CD4-positive, alpha-beta T cell treated with Interleukin-17A for 4 hours (primary cell): ENCODE measurements around the gene PLP1.
"Not testable (repeated sequence)": the region's sequence is repeated elsewhere in the genome, so short reads cannot be mapped to it uniquely, and the experiment has no call there.

ENCODE experiments used
- DNase-seq: peaks from one replicate; pipeline ENCODE4 v3.0.0-alpha.2; 2020; ENCODE audit warnings: mixed read lengths

Gene PLP1

DNA sequence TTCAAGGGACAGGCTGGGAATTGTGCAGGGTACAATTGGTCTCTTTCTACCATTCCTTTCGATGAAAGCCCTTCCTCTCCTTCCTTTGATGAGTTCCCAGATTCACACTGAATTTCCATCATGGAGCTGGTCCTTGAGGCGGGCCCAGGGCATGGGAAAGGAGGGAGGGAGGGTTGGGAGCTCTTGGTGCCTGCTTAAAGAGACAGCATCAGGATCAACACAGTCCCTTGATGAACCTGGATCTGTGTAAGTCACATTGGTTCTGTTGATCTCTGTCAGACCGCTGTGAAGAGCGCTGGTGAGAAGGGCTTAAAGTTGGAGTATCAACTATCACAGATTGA, 4.4 kb downstream of the PLP1 start:
- no peak for DNase-seq

DNA sequence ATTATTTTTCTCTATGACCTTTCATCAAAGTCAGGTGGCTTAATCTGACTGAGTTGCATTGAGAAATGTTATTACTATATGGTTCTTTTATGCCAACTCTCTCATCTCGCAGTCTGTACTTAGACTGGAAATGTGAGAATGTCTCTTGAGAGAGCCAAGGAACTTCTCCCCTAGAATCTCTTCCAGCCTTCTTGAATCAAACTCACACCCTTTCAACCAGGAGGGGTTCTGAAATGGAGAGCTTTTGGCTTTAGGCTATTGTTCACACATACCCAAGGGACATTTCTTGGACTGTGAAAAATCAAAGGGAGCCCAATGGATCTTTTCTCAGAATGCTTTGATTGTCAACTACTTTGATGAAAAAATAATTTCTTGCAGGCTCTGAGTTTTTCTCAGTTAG, 5.1 kb downstream of the PLP1 start:
- no peak for DNase-seq

DNA sequence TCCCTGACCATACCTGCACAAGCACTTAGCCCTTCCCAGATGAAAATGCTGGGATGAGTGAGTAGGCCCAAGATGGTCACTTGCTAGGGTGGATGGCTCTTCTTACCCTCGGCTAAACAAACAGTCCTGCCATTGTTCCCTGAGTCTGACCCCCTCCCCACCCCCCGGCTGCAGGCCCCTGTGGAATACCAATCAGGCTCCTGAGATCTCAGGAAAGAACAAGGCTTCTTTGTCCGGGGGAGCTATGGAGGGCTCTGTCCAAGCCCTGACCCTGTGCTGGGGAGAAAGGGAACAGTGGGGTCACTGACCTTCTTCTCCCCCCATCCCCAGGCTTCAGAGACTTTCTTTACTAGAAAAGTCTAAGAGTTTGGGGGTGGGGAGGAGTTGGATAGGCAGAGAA, 6.0 kb downstream of the PLP1 start:
- DNase-seq = no peak

DNA sequence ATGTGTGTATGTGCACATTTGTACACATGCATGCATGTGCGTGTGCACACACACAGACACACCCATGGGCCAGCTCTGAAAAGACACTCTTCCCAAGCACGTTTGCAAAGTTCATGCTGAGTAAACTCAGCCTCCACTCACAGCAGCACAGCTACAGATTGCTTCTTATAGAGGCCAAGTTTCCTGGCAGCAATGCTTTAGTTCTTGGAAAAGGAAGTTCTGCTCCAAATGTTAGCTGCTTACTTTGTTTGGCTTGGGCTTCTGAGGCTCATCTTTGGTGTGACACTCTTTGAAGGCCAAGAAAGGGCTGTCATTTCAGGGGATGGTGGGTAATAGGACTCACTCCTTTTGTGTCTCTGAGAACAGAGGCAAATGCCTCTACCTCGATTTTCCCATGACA, 6.6 kb downstream of the PLP1 start:
- DNase-seq = no peak

DNA sequence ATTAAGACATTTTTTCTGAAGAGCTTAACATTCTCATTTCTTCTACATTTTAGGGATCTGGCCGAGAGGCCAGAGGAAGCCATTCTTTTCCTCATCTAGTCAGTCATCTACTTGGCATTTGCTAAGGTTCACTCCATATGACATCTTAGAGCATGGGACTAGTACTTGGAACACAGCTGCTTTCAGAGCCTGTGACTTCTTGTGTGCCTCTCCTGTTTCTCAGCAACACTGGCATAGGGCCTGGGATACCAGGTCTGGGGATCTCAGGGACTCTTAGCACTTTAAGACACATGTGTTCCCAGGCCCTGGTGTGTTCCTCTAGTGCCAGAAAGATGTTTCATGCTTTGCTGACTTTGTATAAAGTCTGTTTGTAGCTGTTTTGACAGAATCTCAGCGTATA, 7.3 kb downstream of the PLP1 start:
- DNase-seq = no peak

DNA sequence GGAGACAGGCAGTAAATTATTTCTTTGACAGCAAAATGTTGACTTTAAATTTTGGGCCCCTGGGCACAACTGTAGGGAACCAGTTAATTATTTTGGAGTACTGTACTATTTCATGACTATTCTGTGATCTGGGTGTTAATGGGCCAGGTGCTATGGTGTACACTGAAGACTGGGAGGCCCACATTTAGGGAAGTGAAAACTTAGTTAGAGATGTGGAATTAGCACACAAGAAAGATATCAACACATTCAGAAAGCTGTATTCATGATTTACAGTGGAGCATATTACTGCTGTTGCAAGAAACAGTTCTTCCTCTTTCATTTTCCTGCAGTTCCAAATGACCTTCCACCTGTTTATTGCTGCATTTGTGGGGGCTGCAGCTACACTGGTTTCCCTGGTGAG, 12.4 kb downstream of the PLP1 start:
- DNase-seq = no peak

DNA sequence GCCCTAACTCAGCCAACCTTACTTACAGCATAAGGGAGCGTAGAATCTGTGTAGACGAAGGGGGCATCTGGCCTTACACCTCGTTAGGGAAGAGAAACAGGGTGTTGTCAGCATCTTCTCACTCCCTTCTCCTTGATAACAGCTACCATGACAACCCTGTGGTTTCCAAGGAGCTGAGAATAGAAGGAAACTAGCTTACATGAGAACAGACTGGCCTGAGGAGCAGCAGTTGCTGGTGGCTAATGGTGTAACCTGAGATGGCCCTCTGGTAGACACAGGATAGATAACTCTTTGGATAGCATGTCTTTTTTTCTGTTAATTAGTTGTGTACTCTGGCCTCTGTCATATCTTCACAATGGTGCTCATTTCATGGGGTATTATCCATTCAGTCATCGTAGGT, 14.6 kb downstream of the PLP1 start:
- no peak for DNase-seq

DNA sequence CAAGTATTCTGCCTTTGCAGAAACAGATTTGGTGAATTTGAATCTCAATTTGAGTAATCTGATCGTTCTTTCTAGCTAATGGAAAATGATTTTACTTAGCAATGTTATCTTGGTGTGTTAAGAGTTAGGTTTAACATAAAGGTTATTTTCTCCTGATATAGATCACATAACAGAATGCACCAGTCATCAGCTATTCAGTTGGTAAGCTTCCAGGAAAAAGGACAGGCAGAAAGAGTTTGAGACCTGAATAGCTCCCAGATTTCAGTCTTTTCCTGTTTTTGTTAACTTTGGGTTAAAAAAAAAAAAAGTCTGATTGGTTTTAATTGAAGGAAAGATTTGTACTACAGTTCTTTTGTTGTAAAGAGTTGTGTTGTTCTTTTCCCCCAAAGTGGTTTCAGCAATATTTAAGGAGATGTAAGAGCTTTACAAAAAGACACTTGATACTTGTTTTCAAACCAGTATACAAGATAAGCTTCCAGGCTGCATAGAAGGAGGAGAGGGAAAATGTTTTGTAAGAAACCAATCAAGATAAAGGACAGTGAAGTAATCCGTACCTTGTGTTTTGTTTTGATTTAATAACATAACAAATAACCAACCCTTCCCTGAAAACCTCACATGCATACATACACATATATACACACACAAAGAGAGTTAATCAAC, 15.3 kb downstream of the PLP1 start:
- no peak for DNase-seq

DNA sequence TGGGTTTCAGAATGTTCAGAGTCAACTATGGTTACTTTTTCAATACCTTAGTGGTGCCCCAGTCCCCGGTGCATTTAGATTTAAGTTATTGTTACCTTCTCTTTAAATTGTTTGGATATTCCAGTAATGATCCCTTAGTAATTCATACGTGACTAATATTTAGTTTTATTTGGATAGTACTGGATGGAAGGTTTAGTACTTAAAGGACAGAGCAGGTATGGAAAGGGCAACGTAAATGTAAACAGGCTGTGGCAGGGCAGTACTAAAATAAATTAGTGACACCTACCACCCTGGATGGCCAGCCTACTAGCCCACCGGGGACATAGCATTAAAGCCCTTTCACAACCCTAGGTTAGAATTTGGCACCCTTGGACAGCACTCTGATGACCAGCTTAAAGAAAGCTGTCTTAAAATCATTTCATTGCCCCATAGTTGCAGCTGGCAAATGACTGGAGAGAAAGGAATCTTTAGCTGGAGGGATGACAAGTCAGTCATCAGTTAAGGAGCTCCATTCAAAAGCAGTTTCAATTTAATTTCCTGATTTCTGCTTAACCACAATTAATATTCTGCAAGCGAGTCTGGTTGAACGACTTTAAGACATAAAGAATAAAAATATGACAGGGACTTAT, 16.4 kb downstream of the PLP1 start:
- DNase-seq = no peak

DNA sequence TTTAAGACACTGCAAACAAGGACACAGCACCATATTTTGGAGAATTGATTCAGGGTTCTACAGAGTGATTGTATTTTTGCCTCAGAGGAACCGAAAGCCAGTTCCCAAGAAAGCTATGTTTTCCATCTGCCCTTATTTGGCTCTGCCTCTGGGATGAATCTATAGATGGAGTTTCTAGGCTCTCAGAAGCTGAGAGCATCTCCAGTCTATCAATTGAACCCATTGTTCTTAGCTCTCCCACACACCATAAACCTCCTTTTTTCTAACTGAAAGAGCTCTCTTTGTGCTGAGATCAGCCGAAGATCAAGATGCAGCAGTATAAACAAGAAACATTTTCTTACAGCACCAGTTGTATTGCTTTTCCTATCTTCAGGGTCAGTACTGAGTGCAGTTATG, 16.9 kb downstream of the PLP1 start:
- DNase-seq = no peak

DNA sequence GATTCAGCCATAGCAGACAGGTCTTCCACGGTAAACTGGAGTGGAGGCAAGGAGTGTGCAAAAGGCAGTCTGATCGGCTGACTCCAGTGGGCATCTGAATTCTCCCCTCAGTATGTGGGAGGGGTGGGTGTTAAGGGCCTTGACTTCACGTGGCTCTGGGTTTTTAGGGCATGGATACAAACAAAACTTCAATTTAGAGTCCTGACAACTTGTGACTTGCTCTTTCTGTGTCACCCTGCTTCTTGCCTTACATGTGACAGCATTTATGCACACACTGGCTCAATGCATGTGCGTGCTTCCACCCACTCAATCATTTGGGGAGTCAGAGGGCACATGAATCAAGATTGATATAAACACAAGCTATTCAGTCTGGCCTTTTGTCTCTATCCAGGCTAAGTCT, 17.5 kb downstream of the PLP1 start:
- no peak for DNase-seq

DNA sequence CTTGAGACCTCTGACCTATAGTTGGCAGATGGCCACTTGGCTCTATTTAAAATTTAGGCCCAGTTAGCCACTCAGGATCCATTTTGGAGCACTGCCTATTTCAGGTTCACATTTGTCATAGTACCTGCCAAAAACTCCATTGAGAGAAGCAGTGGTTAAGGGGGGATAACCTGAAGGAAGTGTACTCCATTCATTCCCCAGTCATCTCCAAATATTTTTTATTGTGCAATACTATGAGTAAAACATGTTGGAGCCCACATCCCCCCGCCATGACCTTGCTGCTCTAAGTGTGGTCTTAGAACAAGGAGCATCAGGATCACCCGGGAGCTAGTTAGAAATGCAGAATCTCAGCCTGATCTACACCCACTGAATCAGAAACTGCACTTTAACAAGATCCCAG, 21.1 kb downstream of the PLP1 start:
- DNase-seq = no peak

DNA sequence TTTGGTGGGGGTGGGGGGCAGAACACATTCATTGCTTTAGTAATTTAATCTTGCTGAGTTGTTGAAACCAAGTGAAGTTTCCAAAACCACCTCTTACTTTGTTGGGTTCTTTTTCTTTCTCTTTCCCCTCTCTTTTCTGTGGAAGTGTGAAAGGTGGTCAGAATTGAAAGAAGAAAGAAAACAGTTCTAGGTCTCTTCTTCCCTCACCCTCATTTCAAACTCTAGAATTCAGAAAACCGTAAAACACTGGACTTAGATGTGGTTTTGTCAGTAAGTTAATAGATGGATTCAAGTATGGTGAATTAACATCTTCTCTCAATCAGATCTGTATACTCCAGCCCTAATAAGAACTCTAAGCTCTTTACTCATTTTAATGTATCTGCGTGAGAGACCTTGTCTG, 23.7 kb downstream of the PLP1 start:
- no peak for DNase-seq

DNA sequence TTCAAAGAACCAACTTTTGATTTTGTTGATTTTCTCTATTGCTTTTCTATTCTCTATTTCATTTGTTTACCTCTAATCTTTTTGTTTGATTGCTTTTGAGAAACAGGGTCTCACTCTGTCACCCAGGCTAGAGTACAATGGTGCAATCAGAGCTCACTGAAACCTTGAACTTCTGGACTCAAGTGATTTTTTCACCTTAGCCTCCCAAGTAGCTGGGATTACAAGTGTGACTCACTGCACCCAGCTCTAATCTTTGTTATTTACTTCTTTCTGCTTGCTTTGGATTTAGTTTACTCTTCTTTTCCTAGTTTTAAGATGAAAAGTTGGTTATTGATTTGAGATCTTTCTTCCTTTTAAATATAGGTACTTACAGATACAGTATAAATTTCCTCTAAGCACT, 29.2 kb downstream of the PLP1 start:
- DNase-seq = no peak

DNA sequence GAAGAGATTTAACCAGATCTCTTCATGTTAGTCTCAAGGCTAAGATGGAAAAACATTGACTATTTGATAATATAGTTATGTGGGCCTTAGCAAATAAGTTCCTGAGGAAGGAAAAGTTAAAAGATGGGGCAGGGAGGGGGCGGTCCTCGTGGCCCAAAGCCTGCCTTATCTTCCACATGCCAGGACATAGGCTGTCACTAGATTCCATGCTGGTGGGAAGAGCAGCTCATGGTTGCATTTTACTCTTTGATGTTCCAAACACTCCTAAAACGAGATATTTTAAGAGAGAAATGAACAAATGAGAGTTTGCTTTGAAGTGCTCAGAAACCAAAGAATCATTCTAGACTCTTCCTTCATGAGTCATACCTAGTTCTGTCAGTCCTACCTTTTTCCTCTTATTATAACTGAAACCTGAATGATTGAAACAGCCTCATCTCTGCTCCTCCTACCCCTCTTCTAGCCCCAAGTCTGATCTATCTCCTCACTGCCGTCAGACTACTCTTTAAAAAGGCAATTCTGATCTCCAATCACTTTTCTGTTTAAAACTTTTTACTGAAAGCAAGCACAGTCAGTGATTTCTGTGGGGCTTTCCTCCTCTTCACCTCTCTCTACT, 30.3 kb downstream of the PLP1 start:
- DNase-seq = no peak

DNA sequence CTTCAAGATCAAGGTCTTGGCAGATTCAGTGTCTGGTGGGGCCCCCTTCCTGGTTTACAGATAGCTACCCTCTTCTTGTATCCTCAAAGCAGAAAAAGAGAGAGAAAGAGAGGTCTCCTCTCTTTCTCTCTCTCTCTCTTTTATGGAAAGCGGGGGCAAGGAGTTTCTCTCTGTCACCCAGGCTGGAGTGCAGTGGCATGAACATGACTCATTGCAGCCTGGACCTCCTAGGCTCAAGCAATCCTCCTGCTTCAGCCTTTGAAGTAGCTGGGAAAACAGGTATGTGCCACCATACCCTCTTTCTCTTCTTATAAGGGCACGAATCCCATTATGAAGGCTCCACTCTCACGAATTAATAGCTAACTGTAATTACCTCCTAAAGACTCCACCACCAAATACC, 35.2 kb downstream of the PLP1 start:
- DNase-seq = no peak

DNA sequence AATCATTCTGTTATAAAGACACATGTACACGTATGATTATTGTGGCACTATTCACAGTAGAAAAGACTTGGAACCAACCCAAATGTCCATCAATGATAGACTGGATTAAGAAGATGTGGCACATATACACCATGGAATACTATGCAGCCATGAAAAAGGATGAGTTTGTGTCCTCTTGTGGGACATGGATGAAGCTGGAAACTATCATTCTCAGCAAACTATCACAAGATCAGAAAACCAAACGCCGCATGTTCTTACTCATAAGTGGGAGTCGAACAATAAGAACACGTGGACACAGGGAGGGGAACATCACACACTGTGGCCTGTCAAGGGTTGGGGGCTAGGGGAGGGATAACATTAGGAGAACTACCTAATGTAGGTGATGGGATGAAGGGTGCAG, 40.5 kb downstream of the PLP1 start:
- not testable (repeated sequence) for DNase-seq

DNA sequence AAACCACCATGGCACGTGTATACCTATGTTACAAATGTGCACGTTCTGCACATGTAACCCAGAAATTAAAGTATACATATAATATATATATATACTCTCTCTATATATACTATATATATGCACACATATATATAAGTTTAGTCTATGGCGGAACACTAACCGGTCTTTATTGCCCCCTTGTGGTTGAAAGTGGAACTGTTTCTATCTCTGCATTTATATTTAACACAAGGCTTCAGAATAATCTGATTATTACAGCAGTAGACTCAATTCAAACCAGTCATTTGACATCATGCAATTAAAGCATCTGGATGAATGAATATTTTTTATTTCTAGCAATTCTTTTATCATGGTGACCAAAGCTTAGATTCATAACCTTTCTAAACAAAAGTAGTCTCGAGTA, 40.9 kb downstream of the PLP1 start:
- peak; percentile 36 for DNase-seq

DNA sequence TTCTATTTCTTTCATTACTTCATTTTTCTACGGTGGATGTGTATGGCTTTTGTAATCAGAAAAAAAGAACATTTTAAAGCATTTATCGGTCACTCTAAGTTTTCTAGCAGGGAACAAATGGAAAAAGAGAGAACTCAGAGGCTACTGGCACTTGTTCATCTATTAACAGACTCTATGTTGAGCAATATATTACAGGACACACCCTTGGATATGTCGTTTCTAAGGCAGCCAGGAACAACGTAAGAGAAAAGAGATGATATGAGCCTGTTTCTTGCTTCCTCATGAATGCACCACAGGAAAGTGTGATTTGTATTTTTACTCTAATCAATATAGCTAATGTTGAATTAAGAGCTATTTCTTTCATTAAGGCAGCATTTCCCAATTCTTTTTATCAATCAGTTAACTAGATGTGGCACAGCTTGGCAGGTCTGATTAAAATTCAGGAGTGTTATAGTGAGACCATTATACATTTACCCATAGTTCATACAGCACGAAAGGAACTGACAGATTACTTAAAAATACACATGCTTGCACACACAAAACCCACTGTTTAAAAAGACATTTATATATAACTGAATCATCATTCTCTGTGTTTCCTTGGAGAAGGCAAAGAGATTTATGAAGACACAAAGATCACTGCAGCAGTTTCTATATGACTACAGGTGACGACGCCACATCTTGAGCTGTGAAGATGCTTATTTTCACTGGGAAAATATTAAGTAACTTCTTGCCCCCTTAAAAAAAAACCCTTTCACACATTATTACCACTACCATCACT, 42.4 kb downstream of the PLP1 start:
- no peak for DNase-seq

DNA sequence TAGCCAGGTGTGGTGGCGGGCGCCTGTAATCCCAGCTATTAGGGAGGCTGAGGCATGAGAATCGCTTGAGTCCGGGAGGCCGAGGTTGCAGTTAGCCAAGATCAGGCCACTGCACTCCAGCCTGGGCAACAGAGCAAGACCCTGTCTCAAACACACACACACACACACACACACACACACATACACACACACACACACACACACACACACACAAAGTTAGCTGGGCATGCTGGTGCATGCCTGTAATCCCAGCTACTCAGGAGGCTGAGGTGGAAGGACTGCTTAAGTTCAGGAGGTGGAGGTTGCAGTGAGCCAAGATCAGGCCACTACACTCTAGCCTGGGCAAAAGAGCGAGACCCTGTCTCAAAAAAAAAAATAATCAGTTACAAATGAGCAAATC, 44.2 kb downstream of the PLP1 start:
- DNase-seq = not testable (repeated sequence)

DNA sequence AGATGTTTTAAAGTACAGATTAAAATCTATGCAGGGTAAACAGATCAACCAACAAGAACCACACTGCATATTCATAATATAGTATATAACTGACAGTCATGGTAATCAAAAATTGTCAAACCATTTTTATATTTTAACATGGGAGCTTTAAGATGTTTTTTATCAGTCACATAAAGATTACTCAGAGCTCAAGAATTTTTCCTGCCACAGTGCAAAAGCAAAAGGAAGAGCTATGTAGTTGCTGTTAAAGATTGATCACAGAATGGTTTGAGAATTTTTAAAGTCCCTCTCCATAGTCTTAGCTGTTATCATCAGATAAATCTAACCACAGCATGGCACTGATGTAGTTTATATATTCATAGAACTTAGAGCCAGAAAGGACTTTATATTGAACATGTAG, 47.0 kb downstream of the PLP1 start:
- DNase-seq = no peak

DNA sequence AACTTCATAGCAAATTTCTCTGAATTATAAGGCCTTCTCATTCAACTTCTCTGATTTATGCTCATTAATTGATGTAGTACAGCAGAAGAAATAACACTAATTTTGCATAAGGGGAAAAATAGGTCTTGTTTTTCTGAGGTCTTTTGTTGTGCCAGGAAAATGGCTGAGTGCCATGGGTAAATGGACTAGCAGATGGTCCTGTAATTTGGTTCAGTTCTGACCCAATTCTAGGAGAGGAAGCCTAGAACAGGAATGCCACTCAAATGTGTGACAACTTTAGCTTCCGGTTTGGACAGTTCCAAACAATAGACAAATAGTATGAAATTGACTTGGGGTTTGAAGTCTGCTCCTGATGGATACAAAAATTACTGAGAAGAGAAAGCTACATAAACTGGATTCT, 49.2 kb downstream of the PLP1 start:
- DNase-seq = no peak

DNA sequence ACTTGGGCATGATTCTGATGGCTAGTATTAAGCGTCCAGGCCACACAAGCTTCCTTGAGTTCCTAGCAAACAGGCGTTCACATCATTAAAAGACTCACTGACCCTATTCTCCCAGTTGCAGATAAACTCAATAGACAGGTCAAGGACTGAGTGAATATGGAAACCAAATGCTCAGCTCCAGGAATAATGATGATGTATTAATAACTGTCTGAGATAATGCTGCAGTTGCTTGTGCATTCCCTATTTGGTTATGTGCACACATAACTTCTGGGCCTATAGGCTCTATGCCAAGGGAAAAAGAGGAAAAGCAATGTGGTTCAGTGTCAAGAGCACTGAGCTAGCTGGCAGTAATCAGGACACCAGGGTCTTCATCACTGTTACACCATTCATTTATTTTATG, 51.9 kb downstream of the PLP1 start:
- no peak for DNase-seq

DNA sequence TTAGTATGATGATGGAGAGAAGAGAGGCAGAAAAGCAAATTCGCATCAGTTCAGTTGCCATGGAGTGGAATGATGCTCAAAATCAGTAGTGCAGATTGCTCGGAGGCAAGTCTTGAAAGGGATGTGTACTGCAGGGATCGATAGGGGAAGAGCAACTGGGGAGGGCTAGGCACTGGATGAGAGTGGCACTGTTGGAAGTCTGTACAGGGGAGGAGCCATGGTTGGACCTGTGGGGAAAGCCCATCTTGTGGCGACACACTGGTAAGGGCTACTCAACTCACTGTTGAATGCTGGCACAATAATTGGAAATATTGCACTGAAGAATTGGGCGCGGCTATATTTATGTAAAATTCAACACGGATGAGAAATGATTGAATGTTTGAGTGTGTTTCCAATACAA, 54.2 kb downstream of the PLP1 start:
- no peak for DNase-seq
